Erythroblast (primary cell): ENCODE data around the gene TBC1D19.
"Not testable (repeated sequence)": the region's sequence is repeated elsewhere in the genome, so short reads cannot be mapped to it uniquely, and the experiment has no call there.

ENCODE experiments used
- DNase-seq, 2 experiments: peaks; one replicate each; lab custom pipeline; 2025; lab: John Stamatoyannopoulos, UW
- GATA1 ChIP-seq: IDR thresholded peaks from 2 replicates; pipeline ENCODE4 v1.6.1; 2011; ENCODE audit warnings: low read depth, mild to moderate bottlenecking, control low read depth, low read length, moderate library complexity
- POLR2A ChIP-seq: IDR thresholded peaks from 2 replicates; pipeline ENCODE4 v1.6.1; 2011; ENCODE audit warnings: mild to moderate bottlenecking, low read length

TBC1D19 gene

DNA sequence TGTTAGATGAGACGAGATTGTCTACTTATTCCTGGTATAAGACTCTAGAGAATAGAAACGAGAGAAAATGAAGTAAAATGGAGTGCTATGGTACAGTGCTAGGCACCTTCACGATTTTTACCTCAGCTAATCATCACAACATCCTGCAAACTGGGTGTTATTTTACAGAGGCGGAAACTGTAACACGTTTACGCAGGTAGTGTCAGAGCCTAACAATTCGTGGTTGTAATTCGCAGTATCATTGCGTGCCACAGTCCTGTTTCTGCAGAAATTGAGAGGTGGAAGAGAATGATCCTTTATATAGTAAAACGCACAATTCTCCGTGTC is 383 bp upstream of the TBC1D19 start:
- no peak for TF ChIP-seq GATA1
- TF ChIP-seq POLR2A, result no peak
- no peak for DNase-seq

GRCh38 chr4:26584725-26585124 is 841 bp downstream of the TBC1D19 start:
- no peak for TF ChIP-seq GATA1
- no peak for DNase-seq

DNA sequence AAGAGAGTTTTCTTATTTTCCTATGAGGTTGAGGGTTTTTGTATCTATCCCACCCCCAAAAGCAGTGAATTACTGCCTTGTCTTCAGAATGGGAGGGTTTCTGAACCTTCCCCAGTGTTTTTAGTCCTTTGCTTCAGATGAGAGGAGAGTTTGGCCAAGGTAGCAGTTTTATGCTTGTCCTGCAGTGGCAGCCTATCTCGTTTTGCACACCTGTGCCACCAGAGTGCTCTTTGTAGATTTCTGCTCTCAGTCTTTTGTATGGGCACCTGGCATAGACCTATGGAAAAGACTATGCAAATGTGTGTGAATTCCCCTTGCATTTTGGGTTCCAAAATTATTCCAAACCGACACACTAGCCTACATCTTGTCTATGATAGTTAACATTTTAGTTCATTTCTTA is 5.8 kb downstream of the TBC1D19 start:
- TF ChIP-seq POLR2A (no peak), GATA1 (no peak)
- DNase-seq, result no peak

DNA sequence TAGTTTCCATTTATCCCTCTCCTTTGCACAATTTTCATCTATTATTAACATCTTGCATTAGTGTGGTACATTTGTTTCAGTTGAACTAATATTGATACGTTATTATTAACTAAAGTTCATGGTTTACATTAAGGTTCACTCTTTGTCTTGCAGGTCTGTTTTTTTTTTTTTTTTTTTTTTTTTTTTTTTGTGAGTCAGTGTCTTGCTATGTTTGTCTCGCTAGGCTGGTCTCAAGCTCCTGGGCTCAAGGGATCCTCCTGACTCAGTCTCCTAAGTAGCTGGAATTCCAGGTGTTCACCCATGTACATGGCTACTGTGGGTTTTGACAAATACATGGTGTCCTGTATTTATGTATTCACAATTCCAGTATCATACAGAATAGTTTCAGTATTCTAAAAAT is 6.8 kb downstream of the TBC1D19 start:
- TF ChIP-seq POLR2A (no peak), GATA1 (no peak)
- no peak for DNase-seq

GRCh38 chr4:26593557-26593956 is 9.7 kb downstream of the TBC1D19 start:
- not testable (repeated sequence) for DNase-seq

DNA sequence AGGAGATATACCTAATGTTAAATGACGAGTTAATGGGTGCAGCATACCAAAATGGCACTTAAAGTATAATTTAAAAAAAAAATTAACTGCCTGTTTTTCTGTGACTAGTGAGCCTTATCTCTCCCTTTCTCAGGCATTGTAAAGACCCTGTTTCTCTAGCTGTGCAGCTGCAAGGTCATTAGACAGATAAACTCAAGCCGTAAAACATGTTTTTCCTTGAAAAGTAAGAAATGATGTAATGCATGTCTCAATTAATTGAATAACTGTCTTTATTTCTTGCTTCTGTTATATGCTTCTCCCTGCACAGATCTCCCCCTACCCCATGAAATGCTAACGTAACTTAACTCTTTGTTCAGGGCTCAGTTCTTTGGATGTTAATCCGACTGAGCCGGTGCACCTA is 10.5 kb downstream of the TBC1D19 start:
- no peak for TF ChIP-seq GATA1
- TF ChIP-seq POLR2A, result no peak
- no peak for DNase-seq

DNA sequence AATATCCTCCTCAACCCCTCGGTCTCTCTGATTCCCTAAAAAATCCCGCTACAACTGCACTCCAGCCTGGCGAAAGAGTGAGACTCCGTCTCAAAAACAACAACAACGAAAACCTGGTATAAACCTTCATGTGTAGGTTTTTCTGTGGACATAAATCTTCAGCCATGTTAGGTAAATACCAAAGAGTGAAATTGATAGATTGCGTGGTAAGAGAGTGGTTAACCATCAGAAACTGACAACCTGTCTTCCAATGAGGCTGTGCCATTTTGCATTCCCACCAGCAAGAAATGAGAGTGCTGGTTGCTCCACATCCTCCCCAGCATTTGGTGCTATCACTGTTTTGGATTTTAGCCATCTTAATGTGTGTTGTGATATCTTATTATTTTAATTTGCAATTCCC is 10.9 kb downstream of the TBC1D19 start:
- TF ChIP-seq GATA1 (no peak), POLR2A (no peak)
- no peak for DNase-seq

DNA sequence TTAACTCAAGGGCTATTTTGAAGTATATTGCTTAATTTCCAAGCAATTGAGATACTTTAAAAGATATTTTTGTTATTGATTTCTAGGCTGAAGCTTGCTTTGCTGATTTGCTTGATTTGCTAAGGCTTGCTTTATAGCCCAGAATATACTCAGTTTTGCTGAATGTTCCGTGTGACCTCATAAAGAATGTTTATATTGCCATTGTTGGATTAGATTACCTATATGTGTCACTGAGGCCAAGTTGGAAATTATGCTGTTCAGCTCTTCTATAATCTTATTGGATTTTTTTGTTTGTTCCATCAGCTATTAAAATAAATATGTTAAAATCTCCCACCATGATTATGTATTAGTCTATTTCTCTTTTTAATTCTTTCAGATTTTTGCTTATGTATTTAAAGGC is 13.0 kb downstream of the TBC1D19 start:
- DNase-seq, result no peak
- TF ChIP-seq GATA1, result no peak
- TF ChIP-seq POLR2A, result no peak

- TF ChIP-seq POLR2A (no peak), GATA1 (no peak)
- DNase-seq, result no peak
Observed at GRCh38 chr4:26601204-26601603, 17.3 kb downstream of the TBC1D19 start.

DNA sequence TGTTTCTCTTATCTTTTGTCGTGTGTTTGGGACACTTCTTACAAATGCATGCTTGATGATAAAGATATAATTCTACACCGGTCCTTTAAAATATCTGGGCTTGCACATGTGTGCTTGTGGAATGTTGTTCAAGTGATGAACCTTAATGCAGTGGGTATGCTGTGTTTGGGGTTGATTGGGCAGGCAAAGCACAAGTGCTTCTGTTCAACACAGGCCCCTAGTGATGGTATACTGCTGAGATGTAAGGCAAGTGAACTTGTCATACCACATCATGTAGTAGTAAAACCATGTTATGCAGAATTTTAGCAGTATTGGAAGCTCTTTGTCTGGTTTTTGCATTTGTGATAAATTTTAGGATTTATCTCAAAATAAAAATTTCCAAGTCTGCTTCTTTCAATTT is 23.9 kb downstream of the TBC1D19 start:
- TF ChIP-seq GATA1 (no peak), POLR2A (no peak)
- no peak for DNase-seq

DNA sequence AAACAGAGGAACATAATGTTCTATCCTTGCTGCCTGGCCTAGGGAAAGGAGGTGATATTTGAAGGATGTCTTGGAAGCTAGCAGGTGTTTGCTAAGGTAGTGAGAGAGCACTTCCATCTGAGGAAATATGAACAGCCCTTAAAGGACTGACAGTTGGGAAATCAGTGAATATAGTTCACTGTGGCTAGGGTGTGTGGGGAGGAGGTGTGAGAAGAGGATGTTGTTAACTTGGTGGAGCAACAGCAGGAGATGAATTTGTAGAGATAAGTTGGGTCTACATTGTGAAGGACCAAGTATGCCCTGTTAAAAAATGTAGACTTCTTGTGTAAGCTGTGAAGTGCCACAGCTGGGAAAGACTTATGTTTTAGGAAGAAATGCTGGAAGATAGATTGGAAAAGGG is 25.5 kb downstream of the TBC1D19 start:
- no peak for TF ChIP-seq POLR2A
- no peak for TF ChIP-seq GATA1
- DNase-seq, result no peak

GRCh38 chr4:26609868-26610267 is 26.0 kb downstream of the TBC1D19 start:
- TF ChIP-seq POLR2A, result no peak
- TF ChIP-seq GATA1, result no peak
- no peak for DNase-seq

DNA sequence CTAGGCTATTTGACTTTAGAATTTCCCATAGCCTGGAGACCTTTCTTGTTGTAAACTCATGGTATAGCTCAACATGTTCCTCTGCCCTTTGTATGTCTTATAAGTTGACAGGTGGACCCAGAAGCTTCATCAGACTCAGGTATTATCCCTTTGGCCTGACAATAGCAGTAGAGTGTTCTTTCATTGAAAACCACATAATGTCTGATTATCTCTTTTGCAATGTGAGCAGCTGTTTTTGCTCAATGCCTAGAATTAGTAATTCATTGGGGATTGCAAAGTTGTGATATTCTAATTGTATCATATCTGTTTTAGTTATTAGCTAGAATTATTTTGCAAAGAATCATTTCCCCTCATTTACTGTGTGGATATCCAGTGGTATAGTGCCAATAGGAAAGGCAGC is 27.5 kb downstream of the TBC1D19 start:
- TF ChIP-seq POLR2A, result no peak
- DNase-seq, result no peak

DNA sequence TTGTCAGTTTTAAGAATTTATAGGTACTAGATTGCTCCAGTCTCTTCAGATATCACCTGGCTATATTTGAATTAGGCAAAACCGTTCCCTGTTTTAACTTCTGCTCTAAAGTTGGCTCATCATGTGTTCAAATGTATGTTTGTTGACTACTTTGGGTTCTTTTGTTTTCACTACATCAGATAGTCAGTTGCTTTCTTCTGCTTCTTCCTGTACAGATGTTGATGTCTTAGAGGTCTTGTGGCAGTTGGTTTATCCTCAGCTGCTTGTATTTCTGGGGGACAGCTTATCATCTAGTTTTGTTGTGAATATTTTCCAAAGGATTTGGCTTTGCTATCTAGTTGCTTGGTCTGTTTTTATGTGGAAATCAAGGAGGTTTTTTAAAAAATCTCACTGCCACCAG is 28.0 kb downstream of the TBC1D19 start:
- TF ChIP-seq POLR2A (no peak), GATA1 (no peak)

DNA sequence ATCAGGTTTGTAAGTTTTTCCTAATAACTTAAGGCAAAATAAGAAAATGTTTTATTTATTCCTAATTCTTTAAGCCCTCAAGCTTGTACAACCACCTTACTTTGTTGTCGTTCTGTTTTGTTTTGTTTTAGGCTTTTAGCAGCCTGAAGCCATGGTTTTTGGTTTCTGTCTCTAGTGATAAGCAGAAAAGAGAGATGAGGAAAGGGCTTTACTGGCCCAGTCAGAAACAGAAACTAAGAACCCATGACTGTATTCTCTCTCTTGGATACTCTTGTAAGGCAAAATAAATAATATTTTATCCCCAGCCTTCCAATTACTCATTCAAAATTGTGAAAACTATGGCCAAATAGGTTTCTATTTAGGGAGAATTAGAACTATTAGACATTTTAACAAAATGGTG is 29.4 kb downstream of the TBC1D19 start:
- TF ChIP-seq GATA1 (no peak), POLR2A (no peak)
- no peak for DNase-seq

More for the DNA sequence above, 28.0 kb downstream of the TBC1D19 start:
- DNase-seq, result no peak

- TF ChIP-seq GATA1, result no peak
- TF ChIP-seq POLR2A, result no peak
- no peak for DNase-seq
Observed at GRCh38 chr4:26613735-26614134, 29.9 kb downstream of the TBC1D19 start.
